Loucy (cell line): ENCODE data around the gene GAL3ST2.

Experiments used
- CTCF ChIP-seq: fragments of 200-600 bp; sonication (generic); conservative IDR thresholded peaks from 2 replicates; pipeline ENCODE4 v1.5.1; 2014; ENCODE audit warnings: mild to moderate bottlenecking, antibody characterized with exemption, low read length
- EZH2phosphoT487 ChIP-seq: fragments of 200-600 bp; IDR thresholded peaks from 2 replicates; pipeline ENCODE4 v1.6.1; 2018; ENCODE audit warnings: antibody characterized with exemption, mild to moderate bottlenecking, moderate library complexity, borderline replicate concordance

DNA sequence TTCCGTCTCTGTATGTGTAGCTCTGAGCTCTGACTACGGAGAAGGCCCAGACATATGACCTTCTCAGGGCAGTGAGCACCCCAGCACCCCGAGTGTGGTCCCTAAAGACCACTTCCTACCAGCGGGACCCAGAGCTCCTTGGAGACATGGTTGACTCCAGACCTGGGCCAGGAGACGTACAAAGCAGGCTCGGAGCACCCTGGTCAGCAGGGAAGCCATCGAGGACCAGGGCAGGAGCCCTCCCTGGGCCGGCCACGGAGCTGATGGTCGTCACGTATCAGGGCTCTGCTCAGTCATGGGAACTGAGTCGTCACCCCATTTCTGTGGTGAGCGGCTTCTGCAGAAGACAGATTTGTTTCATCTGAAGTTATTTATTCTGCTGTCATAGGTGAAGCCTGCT lies 19.6 kb downstream of the GAL3ST2 start:
- TF ChIP-seq CTCF (no peak), EZH2phosphoT487 (no peak)
